ENCODE data around the gene TMEM164.

Gene TMEM164

GRCh38 chrX:110182865-110183264, 180.0 kb downstream of the TMEM164 start:
- Histone ChIP-seq H3K36me3 (no peaks in the 10 kb centered on the region), H3K4me3 (ENCODE audit: low read depth, low read length) (no peak overlapping the region), H3K9me3 (no peaks in the 10 kb centered on the region), H3K27me3 (no peaks in the 10 kb centered on the region), H3K4me1 (peaks cover 7% of the 10 kb centered on the region)
- no peak for TF ChIP-seq CTCF (IDR thresholded peaks at IDR 0.05; ENCODE audit: low read depth, low read length)
- DNase-seq, result no peak

GRCh38 chrX:110183314-110183713, 180.4 kb downstream of the TMEM164 start:
- Histone ChIP-seq H3K27me3 (no peaks in the 10 kb centered on the region), H3K36me3 (no peaks in the 10 kb centered on the region), H3K4me3 (ENCODE audit: low read depth, low read length) (no peak overlapping the region), H3K4me1 (peaks cover 7% of the 10 kb centered on the region), H3K9me3 (no peaks in the 10 kb centered on the region)
- TF ChIP-seq CTCF (IDR thresholded peaks at IDR 0.05; ENCODE audit: low read depth, low read length), result no peak
- no peak for DNase-seq

- no peaks in the 10 kb centered on the region for H3K27me3 ChIP-seq
- DNase-seq, result no peak
Measured at GRCh38 chrX:110188701-110189558, 186.0 kb downstream of the TMEM164 start.

GRCh38 chrX:110192516-110192915, 189.6 kb downstream of the TMEM164 start:
- H3K9me3 ChIP-seq, result no peaks in the 10 kb centered on the region
- H3K4me3 ChIP-seq (ENCODE audit: low read depth, low read length), result no peak overlapping the region
- DNase-seq, result no peak
- H3K36me3 ChIP-seq, result no peaks in the 10 kb centered on the region
- H3K4me1 ChIP-seq, result no peaks in the 10 kb centered on the region
- H3K27me3 ChIP-seq, result no peaks in the 10 kb centered on the region
- no peak for TF ChIP-seq CTCF (IDR thresholded peaks at IDR 0.05; ENCODE audit: low read depth, low read length)

More at GRCh38 chrX:110188701-110189558, 186.0 kb downstream of the TMEM164 start:
- Histone ChIP-seq H3K36me3 (no peaks in the 10 kb centered on the region), H3K4me3 (ENCODE audit: low read depth, low read length) (no peak overlapping the region), H3K9me3 (no peaks in the 10 kb centered on the region), H3K4me1 (no peaks in the 10 kb centered on the region)
- TF ChIP-seq CTCF (IDR thresholded peaks at IDR 0.05; ENCODE audit: low read depth, low read length), result no peak

- TF ChIP-seq CTCF (IDR thresholded peaks at IDR 0.05; ENCODE audit: low read depth, low read length), result no peak
- Histone ChIP-seq H3K9me3 (no peaks in the 10 kb centered on the region), H3K4me3 (ENCODE audit: low read depth, low read length) (no peak overlapping the region), H3K36me3 (no peaks in the 10 kb centered on the region), H3K4me1 (no peaks in the 10 kb centered on the region), H3K27me3 (no peaks in the 10 kb centered on the region)
- DNase-seq, result no peak
Measured at GRCh38 chrX:110194977-110195376, 192.1 kb downstream of the TMEM164 start.

- Histone ChIP-seq H3K27me3 (no peaks in the 10 kb centered on the region), H3K9me3 (no peaks in the 10 kb centered on the region), H3K36me3 (no peaks in the 10 kb centered on the region), H3K4me1 (peaks cover 3% of the 10 kb centered on the region), H3K4me3 (ENCODE audit: low read depth, low read length) (no peak overlapping the region)
- no peak for TF ChIP-seq CTCF (IDR thresholded peaks at IDR 0.05; ENCODE audit: low read depth, low read length)
- no peak for DNase-seq
Measured at GRCh38 chrX:110201799-110202198, 198.9 kb downstream of the TMEM164 start.
